HepG2 (cell line): ENCODE data around the gene DPT. TPM values are rescaled to one million over a fixed set of nuclear protein-coding genes. Genes with fewer than 3 reads are reported as not detected.

Source experiments
- DMAP1 ChIP-seq: IDR thresholded peaks from 2 replicates; pipeline ENCODE4 v1.6.1; 2016
- MEF2D ChIP-seq: sonication (generic); formaldehyde crosslinking; IDR thresholded peaks from 2 replicates; pipeline ENCODE4 v1.5.1; 2020; ENCODE audit warnings: mild to moderate bottlenecking, missing genetic modification reagents
- MXI1 ChIP-seq: IDR thresholded peaks from 3 replicates; pipeline ENCODE4 v1.6.1; 2012; ENCODE audit warnings: low read depth, low read length, inconsistent platforms, borderline replicate concordance
- SOX5 ChIP-seq: IDR thresholded peaks from 2 replicates; pipeline ENCODE4 v1.6.1; 2016; ENCODE audit warnings: borderline replicate concordance
- ZBTB21 ChIP-seq: sonication (generic); formaldehyde crosslinking; IDR thresholded peaks from 2 replicates; pipeline ENCODE4 v1.4.0; 2020; ENCODE audit warnings: missing genetic modification reagents
- ZFAT ChIP-seq: sonication (generic); formaldehyde crosslinking; conservative IDR thresholded peaks from 2 replicates; pipeline ENCODE4 v1.8.1; 2023; ENCODE audit warnings: missing genetic modification reagents, inconsistent platforms
- ZNF234 ChIP-seq: sonication (generic); formaldehyde crosslinking; conservative IDR thresholded peaks from 2 replicates; pipeline ENCODE4 v1.5.1; 2020; ENCODE audit warnings: mild to moderate bottlenecking, missing genetic modification reagents
- polyA plus RNA-seq, 8 experiments: library from polyadenylated mRNA; depleted of rRNA in 3 of 8; stranded (reverse) in 7 of 8; unstranded in 1 of 8; fragments of >200 nt; fragmentation: Illumina TruSeq in 4 of 8; extraction: Trizol in 4 of 8; gene quantifications; 2 replicates each; pipeline versions ENCODE4 v1.2.1 to v1.2.3, GENCODE V29; 2011 to 2016; ENCODE audit warnings: low read depth in 4 of 8, missing spikeins in 1 of 8, mixed read lengths in 1 of 8; ENCODE audit not compliant: insufficient read depth in 1 of 8
- total RNA-seq, 5 experiments: library from RNA; depleted of rRNA; stranded (reverse); fragments of >200 nt; fragmentation: Illumina TruSeq; extraction: Trizol; gene quantifications; 2 replicates each; pipeline ENCODE4 v1.2.3, GENCODE V29; 2016; ENCODE audit warnings: low read depth in 1 of 5
- TF ChIP-seq, protein P1 (sequence below): sonication (generic); formaldehyde crosslinking; conservative IDR thresholded peaks from 2 replicates; pipeline ENCODE4 v1.5.0; 2020; ENCODE audit warnings: missing genetic modification reagents
- TF ChIP-seq, protein P2 (sequence below): sonication (generic); formaldehyde crosslinking; IDR thresholded peaks from one replicate; pipeline ENCODE4 v1.5.1; 2020; ENCODE audit warnings: mild to moderate bottlenecking, missing genetic modification reagents; ENCODE audit errors: not compliant biosample characterization
- TF ChIP-seq, protein P3 (sequence below): sonication (generic); formaldehyde crosslinking; IDR thresholded peaks from 2 replicates; pipeline ENCODE4 v1.4.0; 2020; ENCODE audit warnings: mild to moderate bottlenecking, missing genetic modification reagents

DPT gene
- total and polyA plus RNA-seq, 2 of the 13 experiments (the other 11 are each of a cell fraction or from before 2014, with no cell fraction given) = 0.04 TPM; not detected in 1

DNA sequence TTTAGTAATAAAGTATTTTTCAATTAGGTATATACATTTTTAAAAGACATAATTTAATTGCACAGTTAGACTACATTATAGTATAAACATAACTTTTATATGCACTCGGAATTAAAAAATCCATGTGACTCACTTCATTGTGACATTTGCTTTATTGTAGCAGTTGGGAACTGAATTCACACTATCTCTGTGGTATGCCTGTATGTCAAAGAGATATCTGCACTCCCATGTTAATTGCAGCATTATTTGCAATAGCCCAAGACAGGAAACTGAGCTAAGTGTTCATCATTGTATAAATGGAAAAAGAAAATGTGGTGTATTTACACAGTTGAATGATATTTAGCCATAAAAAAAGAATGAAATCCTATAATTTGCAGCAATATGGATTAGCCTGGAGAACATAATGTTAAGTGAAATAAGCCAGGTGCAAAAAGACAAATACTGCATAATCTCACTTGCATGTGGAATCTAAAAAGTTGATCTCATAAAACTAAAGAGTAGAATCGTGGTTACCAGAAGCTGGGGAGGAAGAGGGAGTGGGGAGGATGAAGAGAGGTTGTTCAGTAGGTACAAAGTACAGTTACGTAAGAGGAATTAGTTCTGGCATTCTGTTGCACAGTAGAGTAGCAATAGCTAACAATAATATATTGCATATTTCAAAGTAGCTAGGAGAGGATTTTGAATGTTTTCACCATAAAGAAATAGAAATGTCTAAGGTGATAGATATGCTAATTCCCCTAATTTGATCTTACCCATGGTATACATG, 64.8 kb downstream of the DPT start (continued):
- TF ChIP-seq, protein P1, sequence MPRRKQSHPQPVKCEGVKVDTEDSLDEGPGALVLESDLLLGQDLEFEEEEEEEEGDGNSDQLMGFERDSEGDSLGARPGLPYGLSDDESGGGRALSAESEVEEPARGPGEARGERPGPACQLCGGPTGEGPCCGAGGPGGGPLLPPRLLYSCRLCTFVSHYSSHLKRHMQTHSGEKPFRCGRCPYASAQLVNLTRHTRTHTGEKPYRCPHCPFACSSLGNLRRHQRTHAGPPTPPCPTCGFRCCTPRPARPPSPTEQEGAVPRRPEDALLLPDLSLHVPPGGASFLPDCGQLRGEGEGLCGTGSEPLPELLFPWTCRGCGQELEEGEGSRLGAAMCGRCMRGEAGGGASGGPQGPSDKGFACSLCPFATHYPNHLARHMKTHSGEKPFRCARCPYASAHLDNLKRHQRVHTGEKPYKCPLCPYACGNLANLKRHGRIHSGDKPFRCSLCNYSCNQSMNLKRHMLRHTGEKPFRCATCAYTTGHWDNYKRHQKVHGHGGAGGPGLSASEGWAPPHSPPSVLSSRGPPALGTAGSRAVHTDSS (CRISPR knock-in tag) = no peak
- TF ChIP-seq MEF2D (CRISPR knock-in tag) (no peak), ZBTB21 (no peak), MXI1 (no peak), ZNF234 (CRISPR knock-in tag) (no peak), SOX5 (CRISPR knock-in tag) (peak; percentile 66; the same call in 1 of the 2 replicates), DMAP1 (CRISPR knock-in tag) (no peak), ZFAT (no peak)
- TF ChIP-seq, protein P2, sequence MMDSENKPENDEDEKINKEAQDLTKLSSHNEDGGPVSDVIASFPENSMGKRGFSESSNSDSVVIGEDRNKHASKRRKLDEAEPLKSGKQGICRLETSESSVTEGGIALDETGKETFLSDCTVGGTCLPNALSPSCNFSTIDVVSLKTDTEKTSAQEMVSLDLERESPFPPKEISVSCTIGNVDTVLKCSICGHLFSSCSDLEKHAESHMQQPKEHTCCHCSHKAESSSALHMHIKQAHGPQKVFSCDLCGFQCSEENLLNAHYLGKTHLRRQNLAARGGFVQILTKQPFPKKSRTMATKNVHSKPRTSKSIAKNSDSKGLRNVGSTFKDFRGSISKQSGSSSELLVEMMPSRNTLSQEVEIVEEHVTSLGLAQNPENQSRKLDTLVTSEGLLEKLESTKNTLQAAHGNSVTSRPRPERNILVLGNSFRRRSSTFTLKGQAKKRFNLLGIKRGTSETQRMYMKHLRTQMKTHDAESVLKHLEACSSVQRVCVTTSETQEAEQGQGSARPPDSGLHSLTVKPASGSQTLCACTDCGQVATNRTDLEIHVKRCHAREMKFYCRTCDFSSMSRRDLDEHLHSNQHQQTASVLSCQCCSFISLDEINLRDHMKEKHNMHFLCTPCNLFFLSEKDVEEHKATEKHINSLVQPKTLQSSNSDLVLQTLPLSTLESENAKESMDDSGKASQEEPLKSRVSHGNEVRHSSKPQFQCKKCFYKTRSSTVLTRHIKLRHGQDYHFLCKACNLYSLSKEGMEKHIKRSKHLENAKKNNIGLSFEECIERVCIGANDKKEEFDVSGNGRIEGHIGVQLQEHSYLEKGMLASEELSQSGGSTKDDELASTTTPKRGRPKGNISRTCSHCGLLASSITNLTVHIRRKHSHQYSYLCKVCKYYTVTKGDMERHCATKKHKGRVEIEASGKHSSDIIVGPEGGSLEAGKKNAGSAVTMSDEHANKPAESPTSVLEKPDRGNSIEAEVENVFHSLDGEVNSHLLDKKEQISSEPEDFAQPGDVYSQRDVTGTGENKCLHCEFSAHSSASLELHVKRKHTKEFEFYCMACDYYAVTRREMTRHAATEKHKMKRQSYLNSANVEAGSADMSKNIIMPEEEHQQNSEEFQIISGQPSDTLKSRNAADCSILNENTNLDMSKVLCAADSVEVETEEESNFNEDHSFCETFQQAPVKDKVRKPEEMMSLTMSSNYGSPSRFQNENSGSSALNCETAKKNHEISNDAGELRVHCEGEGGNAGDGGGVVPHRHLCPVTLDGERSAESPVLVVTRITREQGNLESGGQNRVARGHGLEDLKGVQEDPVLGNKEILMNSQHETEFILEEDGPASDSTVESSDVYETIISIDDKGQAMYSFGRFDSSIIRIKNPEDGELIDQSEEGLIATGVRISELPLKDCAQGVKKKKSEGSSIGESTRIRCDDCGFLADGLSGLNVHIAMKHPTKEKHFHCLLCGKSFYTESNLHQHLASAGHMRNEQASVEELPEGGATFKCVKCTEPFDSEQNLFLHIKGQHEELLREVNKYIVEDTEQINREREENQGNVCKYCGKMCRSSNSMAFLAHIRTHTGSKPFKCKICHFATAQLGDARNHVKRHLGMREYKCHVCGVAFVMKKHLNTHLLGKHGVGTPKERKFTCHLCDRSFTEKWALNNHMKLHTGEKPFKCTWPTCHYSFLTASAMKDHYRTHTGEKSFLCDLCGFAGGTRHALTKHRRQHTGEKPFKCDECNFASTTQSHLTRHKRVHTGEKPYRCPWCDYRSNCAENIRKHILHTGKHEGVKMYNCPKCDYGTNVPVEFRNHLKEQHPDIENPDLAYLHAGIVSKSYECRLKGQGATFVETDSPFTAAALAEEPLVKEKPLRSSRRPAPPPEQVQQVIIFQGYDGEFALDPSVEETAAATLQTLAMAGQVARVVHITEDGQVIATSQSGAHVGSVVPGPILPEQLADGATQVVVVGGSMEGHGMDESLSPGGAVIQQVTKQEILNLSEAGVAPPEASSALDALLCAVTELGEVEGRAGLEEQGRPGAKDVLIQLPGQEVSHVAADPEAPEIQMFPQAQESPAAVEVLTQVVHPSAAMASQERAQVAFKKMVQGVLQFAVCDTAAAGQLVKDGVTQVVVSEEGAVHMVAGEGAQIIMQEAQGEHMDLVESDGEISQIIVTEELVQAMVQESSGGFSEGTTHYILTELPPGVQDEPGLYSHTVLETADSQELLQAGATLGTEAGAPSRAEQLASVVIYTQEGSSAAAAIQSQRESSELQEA = no peak
- TF ChIP-seq, protein P3, sequence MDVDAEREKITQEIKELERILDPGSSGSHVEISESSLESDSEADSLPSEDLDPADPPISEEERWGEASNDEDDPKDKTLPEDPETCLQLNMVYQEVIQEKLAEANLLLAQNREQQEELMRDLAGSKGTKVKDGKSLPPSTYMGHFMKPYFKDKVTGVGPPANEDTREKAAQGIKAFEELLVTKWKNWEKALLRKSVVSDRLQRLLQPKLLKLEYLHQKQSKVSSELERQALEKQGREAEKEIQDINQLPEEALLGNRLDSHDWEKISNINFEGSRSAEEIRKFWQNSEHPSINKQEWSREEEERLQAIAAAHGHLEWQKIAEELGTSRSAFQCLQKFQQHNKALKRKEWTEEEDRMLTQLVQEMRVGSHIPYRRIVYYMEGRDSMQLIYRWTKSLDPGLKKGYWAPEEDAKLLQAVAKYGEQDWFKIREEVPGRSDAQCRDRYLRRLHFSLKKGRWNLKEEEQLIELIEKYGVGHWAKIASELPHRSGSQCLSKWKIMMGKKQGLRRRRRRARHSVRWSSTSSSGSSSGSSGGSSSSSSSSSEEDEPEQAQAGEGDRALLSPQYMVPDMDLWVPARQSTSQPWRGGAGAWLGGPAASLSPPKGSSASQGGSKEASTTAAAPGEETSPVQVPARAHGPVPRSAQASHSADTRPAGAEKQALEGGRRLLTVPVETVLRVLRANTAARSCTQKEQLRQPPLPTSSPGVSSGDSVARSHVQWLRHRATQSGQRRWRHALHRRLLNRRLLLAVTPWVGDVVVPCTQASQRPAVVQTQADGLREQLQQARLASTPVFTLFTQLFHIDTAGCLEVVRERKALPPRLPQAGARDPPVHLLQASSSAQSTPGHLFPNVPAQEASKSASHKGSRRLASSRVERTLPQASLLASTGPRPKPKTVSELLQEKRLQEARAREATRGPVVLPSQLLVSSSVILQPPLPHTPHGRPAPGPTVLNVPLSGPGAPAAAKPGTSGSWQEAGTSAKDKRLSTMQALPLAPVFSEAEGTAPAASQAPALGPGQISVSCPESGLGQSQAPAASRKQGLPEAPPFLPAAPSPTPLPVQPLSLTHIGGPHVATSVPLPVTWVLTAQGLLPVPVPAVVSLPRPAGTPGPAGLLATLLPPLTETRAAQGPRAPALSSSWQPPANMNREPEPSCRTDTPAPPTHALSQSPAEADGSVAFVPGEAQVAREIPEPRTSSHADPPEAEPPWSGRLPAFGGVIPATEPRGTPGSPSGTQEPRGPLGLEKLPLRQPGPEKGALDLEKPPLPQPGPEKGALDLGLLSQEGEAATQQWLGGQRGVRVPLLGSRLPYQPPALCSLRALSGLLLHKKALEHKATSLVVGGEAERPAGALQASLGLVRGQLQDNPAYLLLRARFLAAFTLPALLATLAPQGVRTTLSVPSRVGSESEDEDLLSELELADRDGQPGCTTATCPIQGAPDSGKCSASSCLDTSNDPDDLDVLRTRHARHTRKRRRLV (CRISPR knock-in tag) = no peak
